ENCODE data around the gene GPRIN3.

- TF ChIP-seq EZH2 (IDR thresholded peaks at IDR 0.05) (no peak), POLR2AphosphoS5 (IDR thresholded peaks at IDR 0.05; ENCODE audit: borderline replicate concordance, low read depth, low read length) (no peak)
Observed at GRCh38 chr4:89248879-89249281, 58.7 kb downstream of the GPRIN3 start.

Measured in SK-N-MC (cell line).